ENCODE measurements around the gene PLOD3.

The PLOD3 gene

GRCh38 chr7:101163279-101164070 lies 53.9 kb downstream of the PLOD3 start:
- peak; percentile 42 for DNase-seq

- DNase-seq = peak; percentile 42
Measured at GRCh38 chr7:101162551-101163278, 54.7 kb downstream of the PLOD3 start.

- no peak for DNase-seq
Measured at GRCh38 chr7:101161692-101162471, 55.5 kb downstream of the PLOD3 start.

- no peak for DNase-seq
Measured at GRCh38 chr7:101160910-101161309, 56.5 kb downstream of the PLOD3 start.

- DNase-seq = no peak
Measured at GRCh38 chr7:101159696-101160674, 57.4 kb downstream of the PLOD3 start.

- DNase-seq = no peak
Measured at GRCh38 chr7:101156866-101157589, 60.4 kb downstream of the PLOD3 start.

- no peak for DNase-seq
Measured at GRCh38 chr7:101156277-101156676, 61.1 kb downstream of the PLOD3 start.

All from NCI-H446 treated with DMSO at 0.1 percent for 48 hours (cell line).